ENCODE results near the gene C17orf78.
"Not testable (repeated sequence)": the region's sequence is repeated elsewhere in the genome, so short reads cannot be mapped to it uniquely, and the experiment has no call there.

C17orf78 gene

DNA sequence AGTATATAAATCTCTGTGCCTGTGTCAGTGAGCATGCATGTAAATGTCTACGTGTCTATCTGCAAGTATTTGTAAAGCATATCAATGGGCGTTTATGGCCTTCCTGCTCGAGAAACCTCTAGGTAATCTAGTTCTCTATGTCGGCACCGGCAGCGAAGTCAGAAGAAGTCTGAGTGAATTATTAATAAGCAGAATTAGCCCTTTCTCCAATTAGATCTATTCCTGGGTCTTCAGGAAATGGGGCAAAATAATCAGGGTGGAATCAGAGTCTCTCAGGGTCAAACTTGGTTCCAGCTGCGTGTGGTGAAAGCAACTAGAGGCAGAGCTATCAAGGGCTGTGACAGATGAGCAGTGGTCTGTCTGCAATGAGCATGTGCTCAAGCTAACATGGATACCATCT, at the start of gene C17orf78:
Gene C17orf78, plus strand, starts transcription at position 280 of the 400 bp plus-strand sequence. Its CDS starts 108 bp downstream, at position 388.
- DNase-seq, result no peak

DNA sequence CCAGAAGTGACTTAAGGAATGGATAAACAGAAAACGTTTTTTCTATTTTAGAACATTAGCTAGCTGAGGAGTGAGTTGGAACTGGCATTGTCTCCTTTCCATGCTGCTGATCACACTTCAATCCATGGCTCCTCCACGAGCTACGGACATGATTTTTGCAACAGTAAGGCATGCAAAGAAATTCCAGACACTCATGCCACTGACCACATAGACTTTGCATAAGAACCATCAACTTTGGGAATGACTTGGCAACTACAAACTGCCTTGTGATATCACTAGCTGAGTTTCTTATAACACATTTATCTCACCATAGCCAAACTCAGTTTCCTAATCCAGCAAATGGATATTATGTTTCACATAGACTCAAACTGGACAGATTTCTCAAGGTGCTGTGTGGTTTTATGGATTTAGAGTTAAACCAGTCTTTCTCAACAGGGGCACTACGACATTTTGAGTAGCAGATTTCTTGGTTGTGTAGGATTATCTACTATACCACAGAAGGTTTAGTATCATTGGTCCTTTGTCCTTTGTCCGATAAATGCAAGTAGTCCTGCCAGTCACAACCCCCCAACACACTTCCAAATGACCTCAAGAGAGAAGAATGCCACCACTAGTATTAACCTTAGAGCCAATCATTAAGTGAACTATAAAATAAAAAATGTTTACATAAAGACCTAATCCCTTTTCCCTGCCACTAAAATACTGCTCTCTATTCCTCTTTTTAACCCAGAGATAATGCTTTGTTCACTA, 48.3 kb upstream of the C17orf78 start:
- DNase-seq, result no peak

DNA sequence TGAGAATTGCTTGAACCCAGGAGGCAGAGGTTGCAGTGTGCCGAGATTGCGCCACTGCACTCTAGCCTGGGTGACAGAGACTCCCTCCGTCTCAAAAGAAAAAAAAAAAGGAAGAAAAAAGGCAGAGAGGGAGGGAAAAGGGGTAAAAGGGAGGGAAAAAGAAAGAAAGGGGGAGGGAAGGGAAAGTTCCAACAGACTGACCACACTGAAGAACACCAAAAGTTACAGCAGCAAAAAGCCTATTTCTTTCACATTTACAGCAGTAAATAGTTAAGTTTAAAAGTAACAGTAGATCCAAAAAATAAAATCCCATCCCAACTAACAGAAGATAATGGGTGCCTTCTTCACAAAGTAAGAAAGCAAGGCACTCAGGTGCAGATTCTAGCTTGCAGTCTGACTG, 36.9 kb upstream of the C17orf78 start:
- DNase-seq, result no peak

DNA sequence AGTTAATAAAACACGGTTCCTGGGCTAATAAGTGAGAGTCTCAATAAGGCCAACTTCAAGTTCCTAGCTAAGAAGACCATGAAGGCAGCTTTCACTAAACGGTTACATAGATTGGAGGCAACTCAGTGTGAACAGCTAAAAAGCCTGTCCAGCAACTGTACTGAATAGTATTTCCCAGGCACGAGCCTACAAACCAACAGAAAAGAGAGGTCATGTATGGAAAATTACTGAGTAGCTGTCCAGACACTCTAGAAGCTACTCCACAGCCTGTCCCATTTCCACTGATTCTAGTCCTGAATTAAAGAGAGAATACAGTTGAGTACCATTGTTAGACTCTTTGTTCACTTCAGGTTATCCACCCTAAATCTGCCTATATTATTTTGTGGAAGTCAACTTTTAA, 36.5 kb upstream of the C17orf78 start:
- no peak for DNase-seq

DNA sequence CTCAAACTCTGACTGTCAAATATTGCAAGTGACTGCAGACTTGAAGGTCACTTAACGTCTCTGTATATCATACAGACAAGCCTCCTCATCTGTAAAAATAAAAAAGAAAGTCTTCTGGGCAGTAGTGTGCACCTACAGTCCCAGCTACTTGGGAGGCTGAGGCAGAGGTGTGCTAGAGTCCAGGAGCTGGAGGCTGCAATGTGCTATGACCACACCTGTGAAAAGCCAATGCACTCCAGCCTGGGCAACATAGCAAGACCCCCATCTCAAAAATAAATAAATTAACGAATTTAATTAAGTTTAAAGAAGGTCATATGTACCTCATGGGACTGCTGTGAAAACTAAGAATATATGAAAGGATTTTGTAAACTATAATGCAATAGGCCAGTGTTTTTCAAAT, 35.0 kb upstream of the C17orf78 start:
- DNase-seq, result no peak

DNA sequence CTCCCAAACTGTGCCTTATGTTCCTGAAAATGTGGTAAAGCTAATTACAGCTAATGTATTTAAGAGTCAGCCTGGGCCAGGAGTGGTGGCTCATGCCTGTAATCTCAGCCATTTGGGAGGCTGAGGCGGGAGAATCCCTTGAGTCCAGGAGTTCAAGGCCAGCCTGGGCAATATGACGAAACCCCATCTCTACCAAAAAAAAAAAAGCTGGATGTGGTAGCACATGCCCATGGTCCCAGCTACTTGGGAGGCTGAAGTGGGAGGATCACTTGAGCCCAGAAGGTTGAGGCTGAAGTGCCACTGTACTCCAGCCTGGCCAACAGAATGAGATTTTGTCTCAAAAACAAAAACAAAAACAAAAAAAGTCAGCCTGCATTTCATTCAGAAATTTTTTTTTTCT, 33.2 kb upstream of the C17orf78 start:
- DNase-seq, result no peak

DNA sequence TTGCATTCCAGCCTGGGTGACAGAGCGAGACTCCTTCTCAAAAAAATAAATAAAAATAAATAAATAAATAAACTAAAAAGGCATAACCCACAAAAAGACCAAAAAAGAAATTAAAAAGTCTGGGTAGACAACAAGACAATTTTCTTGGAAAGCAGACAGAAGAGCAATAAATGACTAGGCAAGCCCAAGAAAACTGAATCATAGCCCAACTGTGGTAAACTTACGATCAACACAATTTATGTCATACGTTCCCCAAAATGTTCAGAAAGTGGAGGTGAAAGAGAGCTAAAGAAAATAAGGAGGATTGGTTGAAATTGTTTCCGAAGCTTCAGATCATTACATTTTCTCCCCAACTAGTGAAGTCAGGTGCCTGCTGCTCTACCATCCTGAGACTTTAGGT, 31.3 kb upstream of the C17orf78 start:
- DNase-seq, result no peak

DNA sequence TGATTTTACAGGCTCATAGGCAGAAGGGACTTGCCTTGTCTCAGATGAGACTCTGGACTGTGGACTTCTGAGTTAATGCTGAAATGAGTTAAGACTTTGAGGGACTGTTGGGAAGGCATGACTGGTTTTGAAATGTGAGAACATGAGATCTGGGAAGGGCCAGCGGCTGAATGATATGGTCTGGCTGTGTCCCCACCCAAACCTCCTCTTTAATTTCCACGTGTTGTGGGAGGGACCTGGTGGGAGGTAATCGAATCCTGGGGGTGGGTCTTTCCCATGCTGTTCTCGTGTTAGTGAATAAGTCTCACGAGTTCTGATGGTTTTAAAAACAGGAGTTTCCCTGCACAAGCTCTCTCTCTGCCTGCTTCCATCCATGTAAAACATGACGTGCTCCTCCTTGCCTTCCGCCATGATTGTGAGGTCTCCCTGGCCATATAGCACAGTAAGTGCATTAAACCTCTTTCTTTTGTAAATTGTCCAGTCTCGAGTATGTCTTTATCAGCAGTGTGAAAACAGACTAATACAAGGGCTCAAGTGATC, 28.9 kb upstream of the C17orf78 start:
- not testable (repeated sequence) for DNase-seq

DNA sequence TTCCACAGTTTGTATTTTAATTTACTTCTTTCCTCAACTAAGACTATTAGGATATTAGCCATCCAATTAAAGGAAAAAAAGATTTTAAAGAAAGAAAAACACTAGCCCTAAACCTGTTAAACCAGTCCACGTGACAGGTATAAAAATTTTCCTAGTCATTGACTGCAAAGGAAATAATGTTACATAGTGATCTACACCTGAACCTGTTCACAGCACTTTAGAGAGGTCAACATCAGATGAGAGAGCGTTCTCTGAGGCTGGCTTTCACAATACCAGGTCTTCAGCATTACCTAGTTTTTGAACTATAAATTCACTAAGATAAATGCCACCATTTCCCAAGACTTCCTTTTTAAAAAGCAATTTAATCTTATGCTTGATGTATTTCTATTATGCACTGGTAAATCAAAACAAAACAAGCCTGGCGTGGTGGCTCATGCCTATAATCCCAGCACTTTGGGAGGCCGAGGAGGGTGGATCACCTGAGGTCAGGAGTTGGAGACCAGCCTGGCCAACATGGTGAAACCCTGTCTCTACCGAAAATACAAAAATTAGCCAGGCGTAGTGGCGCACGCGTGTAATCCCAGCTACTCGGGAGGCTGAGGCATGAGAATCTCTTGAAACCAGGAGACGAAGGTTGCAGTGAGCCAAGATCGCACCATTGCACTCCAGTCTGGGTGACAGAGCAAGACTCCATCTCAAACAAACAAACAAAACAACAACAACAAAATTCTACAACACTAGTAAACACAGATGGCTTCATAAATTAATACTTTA, 18.8 kb upstream of the C17orf78 start:
- DNase-seq, result peak in 1 of 2 experiments; percentile 15

DNA sequence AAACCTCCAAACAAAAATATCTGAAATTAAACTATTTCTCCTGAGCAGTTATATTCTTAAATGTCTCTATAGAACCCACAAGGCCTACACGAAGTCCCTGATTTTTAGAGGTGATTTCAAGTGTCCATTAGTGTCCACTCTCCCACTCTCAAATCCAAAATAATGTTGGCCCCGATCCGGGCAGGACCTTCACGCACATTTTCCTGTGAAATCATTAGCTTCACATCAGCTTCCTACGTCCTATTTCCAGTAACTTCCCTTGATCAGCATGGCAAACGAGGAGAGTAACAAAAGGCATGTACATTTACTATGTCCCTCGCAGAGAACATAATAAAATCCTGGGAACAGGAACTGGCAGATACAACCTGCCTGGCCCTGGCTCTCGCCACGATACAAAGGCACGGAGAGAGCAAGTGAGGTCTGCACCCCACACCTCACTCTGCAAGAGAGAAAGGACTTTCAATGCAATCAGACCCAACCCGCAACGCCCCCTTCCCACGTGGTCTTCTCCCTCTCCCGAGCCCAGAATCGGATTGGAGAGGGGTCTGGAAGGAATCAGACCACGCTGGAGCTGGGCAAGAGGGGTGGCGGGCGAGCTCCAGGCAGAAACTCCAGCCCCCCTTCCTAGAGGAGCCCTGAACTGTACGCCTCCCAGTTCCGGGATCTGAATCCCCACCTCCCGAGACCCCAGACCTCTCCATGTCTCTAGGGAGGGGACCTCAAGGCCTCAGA, 17.5 kb upstream of the C17orf78 start:
- peak; percentile 83 to 85 for DNase-seq

DNA sequence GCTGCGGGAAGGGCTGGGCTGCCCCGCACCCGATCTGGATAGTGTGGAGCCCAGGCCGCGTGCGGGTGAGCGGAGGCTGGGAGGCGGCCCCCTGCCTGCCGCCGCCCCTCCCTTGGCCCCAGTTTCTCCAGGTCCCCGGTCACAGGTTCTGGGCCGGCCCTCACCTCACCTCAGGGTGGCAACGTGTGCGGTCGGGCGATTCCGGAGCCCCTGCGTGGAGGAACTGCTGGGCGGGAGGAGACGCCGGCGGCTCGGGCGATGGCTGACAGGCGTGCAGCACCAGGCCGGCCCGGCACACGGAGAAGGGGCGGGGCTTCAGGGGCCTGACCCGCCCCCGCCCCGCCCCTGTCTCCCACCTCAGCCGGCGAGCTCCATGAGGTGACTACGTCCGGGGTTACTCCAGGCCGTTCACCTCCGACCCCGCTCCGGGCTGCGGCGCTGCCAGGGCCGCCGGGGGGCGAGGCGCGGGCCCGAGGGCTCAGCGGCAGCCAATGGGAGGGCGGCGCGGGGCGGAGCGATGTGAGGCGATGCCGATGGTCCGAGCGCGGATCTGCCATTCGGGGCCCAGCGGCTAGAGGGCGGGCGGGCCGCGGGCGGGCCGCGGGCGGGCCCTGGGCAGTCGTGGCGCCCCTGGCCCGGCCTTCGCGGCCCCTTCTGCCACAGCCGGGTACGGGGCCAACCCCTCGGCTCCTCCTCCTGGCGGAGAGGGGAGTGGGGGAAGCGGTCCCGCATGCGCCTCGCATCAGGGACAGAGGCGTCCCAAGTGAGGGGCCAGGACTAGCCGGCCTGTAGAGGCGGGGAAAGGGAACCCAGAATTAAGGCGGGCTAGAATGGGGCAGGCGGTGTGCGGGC, 16.7 kb upstream of the C17orf78 start:
- DNase-seq, result peak; percentile 74 to 96

DNA sequence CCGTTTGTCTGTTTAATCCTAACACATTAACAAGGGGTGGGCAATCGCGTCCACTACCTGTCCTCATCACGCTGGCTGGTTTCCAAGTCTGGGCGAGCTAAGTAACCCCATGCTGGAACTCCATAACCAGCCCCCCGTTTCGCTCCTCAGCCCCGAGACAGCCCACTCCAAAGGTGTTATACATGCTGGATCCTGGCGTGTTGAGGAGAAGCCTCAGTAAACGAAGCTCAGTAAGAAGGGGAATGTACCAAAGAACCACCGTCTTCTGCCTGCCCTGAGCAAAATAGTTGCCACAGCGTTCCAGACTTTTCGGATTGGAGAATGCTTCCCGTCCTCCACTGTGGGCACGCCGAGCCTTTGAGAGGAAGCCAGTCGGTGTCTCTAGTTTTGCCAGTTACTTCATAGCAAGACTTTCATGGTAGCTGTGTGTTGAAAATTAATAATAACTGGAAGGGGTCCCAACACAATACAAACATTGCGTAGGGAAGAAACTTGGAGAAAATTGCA, 16.1 kb upstream of the C17orf78 start:
- no peak for DNase-seq

DNA sequence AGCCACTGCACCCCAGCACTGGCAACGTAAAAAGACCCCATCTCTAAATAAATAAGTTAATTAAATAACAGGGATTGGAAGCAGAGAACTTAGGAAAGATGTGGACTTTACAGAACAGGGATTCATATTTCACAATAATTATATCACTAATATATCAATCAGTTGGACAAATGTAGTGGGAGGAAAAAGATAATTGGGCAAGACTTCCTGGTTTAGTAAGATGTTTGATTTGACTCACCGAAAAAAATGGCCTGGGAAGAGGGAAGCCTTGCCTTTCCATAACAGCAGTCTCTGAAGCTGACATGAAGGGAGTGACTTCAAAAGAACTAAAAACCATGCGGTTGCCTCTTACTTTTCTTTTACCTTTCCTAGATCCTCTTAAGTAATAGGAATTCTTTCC, 15.2 kb upstream of the C17orf78 start:
- DNase-seq, result no peak

DNA sequence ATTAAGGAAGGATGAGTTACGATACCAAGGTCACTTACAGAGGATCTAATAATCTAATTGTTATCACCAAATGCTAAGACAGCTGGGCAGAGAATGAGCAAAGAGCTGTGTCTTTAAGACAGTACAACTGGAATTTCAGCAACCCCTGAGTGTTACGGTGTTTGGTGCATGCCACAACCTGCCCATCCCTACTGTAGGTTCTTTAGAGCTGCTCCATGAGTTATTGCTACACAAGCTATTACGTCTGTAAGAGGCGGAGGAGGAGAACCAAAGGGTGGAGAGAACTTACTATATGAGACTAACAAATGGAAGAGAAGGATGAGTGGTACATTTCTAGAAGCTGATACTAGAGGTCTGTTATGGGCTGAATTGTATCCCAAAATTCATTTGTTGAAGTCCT, 14.2 kb upstream of the C17orf78 start:
- DNase-seq, result peak in 1 of 2 experiments; percentile 8

DNA sequence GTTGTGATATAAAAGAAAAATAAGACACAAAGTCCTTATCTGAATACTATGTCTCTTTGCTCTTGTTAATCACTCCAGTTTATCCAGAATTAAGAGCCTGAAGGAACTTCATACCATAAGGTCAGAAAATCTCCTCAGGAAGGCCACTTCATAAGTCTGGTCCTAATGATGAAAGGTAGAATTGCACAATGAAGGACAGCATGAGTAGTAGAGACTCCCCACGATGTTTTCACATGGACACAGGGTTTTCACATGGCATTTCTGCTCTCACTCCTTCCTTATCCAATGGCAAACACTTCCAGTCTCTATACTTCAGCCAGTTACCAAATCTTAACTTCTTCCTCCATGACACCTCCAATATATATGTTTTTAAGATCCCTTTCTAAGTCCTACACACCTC, 10.2 kb upstream of the C17orf78 start:
- no peak for DNase-seq

DNA sequence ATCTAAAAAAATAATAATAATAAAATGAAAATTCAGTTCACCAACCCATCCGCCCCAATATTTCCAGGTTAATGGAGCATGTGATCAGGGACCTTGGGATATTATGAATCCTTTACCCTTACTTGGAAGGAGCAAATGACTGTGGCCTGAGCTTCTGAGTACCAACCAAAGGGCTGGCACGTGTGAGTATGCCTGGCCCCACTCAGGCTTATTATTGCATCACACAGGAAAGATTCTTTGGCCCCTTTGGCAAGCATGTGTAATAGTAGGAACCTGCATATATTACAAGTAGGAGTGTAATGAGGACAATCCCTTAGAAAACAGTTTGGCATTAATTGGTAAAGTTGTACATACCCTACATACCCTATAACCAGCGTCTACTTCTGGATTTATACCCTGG, 7.2 kb upstream of the C17orf78 start:
- DNase-seq, result no peak

DNA sequence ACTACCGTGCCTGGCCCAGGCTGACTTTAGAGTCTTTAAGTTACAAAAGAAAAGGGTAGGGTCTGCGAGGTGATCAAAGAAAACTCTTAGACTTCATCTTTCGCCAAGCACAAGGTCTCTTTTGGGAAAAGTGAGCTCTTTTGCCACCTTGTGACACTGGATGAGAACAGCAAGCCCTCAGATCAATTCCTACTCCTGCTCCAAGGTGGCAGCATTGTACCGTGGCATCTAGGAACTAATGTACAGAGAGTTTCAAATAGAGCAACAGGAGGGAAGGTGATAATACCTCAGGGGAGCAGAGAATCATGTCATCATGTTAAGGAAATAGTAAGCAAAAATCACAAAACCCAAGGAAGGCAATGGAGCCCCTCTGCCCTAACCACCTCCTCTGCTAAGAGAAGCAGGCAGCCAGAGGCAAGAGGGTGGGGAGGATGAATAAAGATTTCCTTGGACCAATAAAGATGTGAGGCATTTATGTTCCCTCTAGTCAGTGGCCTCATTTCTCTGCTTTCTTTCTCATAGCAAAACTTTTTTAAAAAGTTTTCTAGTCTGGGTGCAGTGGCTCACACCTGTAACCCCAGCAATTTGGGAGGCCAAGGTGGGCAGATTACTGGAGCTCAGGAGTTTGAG, 2.1 kb upstream of the C17orf78 start:
- peak; percentile 79 to 93 for DNase-seq

DNA sequence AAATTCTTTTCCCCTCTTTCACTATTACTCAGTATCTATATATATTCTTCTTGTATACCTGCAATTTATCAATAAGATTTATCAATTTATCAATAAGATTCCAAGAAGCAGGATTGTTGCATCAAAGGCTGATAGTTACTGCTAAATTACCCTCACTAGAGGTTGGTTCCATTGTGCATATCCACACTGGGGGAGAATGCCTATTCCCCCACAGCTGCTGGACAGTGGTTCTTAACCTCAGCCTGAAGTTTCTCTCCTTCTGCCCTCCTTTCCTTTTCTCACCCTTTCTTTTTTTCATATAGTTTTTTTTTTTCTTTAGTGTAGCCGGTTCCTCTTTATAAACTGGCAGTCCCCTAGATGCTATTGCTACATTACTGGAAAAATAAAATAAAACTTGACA, 6.3 kb downstream of the C17orf78 start:
- DNase-seq, result no peak

DNA sequence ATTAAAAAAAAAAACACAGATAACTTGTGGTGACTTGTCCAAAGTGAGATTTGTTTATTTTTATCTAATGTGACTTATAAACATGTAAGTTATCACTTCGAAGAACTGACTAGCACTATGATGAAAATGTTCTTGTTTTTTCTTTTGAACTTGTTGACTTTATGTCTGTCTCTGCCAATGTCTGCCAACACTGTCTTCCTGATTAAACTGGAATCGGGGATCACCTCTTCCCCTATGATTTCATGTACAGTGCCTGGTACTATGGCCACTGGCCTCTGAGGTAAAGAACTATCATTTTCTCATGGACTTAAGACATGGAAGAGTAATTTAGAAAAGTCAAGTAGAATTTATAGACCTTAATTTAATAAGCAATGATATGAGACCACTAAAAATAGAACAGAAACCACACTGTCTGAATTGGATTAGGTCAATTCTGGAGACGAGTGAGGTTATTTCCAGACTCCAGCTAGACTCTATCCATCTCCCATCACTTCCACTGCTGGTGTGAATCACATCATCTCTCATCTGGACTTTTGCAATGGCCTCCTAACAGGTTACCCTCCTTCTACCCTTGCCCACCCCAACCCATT, 8.9 kb downstream of the C17orf78 start:
- DNase-seq, result no peak

DNA sequence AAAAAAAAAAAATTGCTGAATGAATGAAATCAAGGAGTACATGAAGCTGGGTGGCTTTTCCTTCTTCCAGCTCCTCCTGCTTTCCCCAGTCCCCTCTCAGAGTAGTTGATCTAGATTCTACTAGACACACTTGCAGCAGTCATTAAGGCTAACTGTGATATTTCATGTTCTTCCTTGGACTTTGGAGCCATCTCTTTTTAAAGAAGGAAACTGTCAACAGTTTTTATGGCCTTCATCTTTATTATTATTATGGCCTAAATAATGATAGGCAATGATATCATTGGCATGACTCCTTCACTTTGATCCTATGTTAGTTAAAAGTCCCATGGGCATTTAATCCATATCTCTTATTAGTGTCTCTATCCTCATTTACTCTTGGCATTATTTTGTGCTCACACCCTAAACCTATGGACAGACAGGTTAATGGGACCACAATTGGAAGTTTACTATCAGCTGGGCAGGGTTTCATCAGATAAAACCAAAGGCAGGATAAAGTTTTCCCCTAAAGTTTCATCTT, 9.7 kb downstream of the C17orf78 start:
- no peak for DNase-seq

DNA sequence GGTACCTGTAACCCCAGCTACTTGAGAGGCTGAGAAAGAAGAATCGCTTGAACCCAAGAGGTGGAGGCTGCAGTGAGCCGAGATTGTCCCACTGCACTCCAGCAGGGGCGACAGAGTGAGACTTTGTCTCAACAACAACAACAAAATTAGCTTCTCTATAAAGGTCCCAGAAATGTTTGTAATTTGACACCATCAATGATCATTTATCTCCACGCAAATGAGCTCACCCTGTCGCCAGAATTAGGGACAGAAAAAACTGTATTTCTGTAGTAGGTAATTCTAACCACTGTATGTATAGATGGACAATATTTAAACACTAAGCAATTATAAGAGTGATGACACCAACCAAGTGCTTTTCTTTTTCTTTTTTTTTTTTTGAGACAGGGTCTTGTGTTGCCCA, 10.7 kb downstream of the C17orf78 start:
- DNase-seq, result peak; percentile 15 to 28
